Measurements from ENCODE around the gene KRT28. TPM values are rescaled to one million over a fixed set of nuclear protein-coding genes. Genes with fewer than 3 reads are reported as not detected.

Gene KRT28
- total and polyA plus RNA-seq, 2 of the 13 experiments (the other 11 are each of a cell fraction or from before 2014, with no cell fraction given), result not detected

DNA sequence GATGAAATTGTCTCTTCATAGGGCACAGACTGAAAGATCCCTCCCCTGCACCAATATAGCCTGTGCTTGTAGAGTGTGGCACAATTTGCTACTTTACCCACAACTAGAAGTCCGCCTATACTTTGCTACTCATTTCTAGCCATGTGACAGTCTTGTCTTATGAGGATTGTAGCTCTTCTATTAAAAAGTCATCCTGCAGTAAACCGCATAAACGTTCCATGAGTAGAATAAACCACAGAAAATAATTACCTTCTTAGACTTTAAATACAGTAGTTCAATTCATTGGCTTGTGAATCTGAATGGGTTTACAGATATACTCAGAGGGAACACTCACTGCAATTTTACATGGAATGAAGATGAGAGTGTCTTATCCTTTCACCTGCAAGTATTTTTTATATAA, 21.8 kb downstream of the KRT28 start (continued):
- TF ChIP-seq, protein P1, sequence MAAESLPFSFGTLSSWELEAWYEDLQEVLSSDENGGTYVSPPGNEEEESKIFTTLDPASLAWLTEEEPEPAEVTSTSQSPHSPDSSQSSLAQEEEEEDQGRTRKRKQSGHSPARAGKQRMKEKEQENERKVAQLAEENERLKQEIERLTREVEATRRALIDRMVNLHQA (CRISPR knock-in tag; IDR thresholded peaks at IDR 0.05), result no peak

GRCh38 chr17:40777459-40777858, 22.3 kb downstream of the KRT28 start:
- no TSS peak for BruUV-seq (replicated peaks)
- Histone ChIP-seq H4K20me1 (ENCODE audit: insufficient read depth, low read length) (no peaks in the 10 kb centered on the region), H3K4me3 (replicated peaks in 1 of 3; ENCODE audit: insufficient read depth in 1 of 3, low read depth in 2 of 3, low read length in 3 of 3) (no peak overlapping the region), H3K27ac (ENCODE audit: extremely low read length, insufficient read depth, low read length) (no peak overlapping the region), H2AFZ (ENCODE audit: low read length) (no peak overlapping the region), H3K9ac (ENCODE audit: insufficient read depth, low read depth, low read length) (no peak overlapping the region), H3K27me3 (ENCODE audit: control insufficient read depth in 1 of 2, insufficient read depth in 2 of 2, low read length in 2 of 2) (peaks cover 0 to 36% of the 10 kb centered on the region in 2 experiments; a peak in 3 of 5 replicates), H3K36me3 (replicated peaks in 1 of 2; ENCODE audit: control insufficient read depth in 1 of 2, insufficient read depth in 2 of 2, low read length in 2 of 2) (no peaks in the 10 kb centered on the region), H3K79me2 (ENCODE audit: insufficient read depth, low read length) (no peaks in the 10 kb centered on the region), H3K4me1 (ENCODE audit: insufficient read depth, low read length) (0 out of 2 replicates have a peak, but pooled peaks cover 8% of the 10 kb centered on the region), H3K9me3 (ENCODE audit: low read length) (no peaks in the 10 kb centered on the region), H3K4me2 (ENCODE audit: low read depth, low read length) (no peak overlapping the region)
- intact Hi-C loops (cut with micrococcal nuclease; ENCODE audit: unreplicated experiment), result no loop called here
- ChIA-PET CTCF (ENCODE audit: low intra/inter-chr PET ratio, low total read pairs) (no interaction called here), POLR2A (no interaction called here)
- ATAC-seq, result no peak
- in situ Hi-C loops (cut with HindIII; ENCODE audit: extremely low pct_ligation_motif_present, low pct_unique_long_range_greater_than_20kb), result no loop called here
- FAIRE-seq, result no peak
- no peak for DNase-seq (ENCODE audit: low spot score)
- WGBS (ENCODE audit: low lambda C conversion rate), result 18% methylated on average over 7 of the region's 7 CpGs
- TF ChIP-seq PRMT3 (CRISPR knock-in tag; IDR thresholded peaks at IDR 0.05; ENCODE audit: borderline replicate concordance, low read depth), result no peak
- TF ChIP-seq ZFP62 (CRISPR knock-in tag; IDR thresholded peaks at IDR 0.05), result no peak

GRCh38 chr17:40775945-40776344, 23.8 kb downstream of the KRT28 start:
- peaks cover 0 to 40% of the 10 kb centered on the region in 2 experiments; a peak in 4 of 5 replicates for H3K27me3 ChIP-seq (ENCODE audit: control insufficient read depth in 1 of 2, insufficient read depth in 2 of 2, low read length in 2 of 2)
- DNase-seq (ENCODE audit: low spot score) (no peak), ATAC-seq (no peak), FAIRE-seq (no peak)
- TF ChIP-seq CREM (IDR thresholded peaks at IDR 0.05) (no peak), CREM (CRISPR knock-in tag; IDR thresholded peaks at IDR 0.05) (no peak), ZMAT3 (CRISPR knock-in tag; conservative IDR thresholded peaks at IDR 0.05) (no peak)
- no peaks in the 10 kb centered on the region for H3K9me3 ChIP-seq (ENCODE audit: low read length)
- H3K4me1 ChIP-seq (ENCODE audit: insufficient read depth, low read length), result 0 out of 2 replicates have a peak, but pooled peaks cover 8% of the 10 kb centered on the region
- 3% methylated on average over 4 of the region's 4 CpGs for WGBS (ENCODE audit: low lambda C conversion rate)
- no peaks in the 10 kb centered on the region for H3K36me3 ChIP-seq (replicated peaks in 1 of 2; ENCODE audit: control insufficient read depth in 1 of 2, insufficient read depth in 2 of 2, low read length in 2 of 2)
- H3K4me3 ChIP-seq (replicated peaks in 1 of 3; ENCODE audit: insufficient read depth in 1 of 3, low read depth in 2 of 3, low read length in 3 of 3), result no peak overlapping the region
- H2AFZ ChIP-seq (ENCODE audit: low read length), result no peak overlapping the region
- ChIA-PET CTCF (ENCODE audit: low intra/inter-chr PET ratio, low total read pairs) (no interaction called here), POLR2A (no interaction called here)
- intact Hi-C loops (cut with micrococcal nuclease; ENCODE audit: unreplicated experiment), result no loop called here
- no peak overlapping the region for H3K27ac ChIP-seq (ENCODE audit: extremely low read length, insufficient read depth, low read length)
- no peak overlapping the region for H3K9ac ChIP-seq (ENCODE audit: insufficient read depth, low read depth, low read length)
- in situ Hi-C loops (cut with HindIII; ENCODE audit: extremely low pct_ligation_motif_present, low pct_unique_long_range_greater_than_20kb), result no loop called here
- no peaks in the 10 kb centered on the region for H4K20me1 ChIP-seq (ENCODE audit: insufficient read depth, low read length)
- BruUV-seq (replicated peaks), result no TSS peak
- no peak overlapping the region for H3K4me2 ChIP-seq (ENCODE audit: low read depth, low read length)
- no peaks in the 10 kb centered on the region for H3K79me2 ChIP-seq (ENCODE audit: insufficient read depth, low read length)
